Stimulated activated CD4-positive, alpha-beta T cell treated with anti-CD3 and anti-CD28 coated beads, Interleukin-15, amount 100 ng/mL, for 48 hours (primary cell): ENCODE data around the gene COL15A1.

Experiments used
- DNase-seq, 2 donors: peaks; one replicate each; pipeline ENCODE4 v3.0.0-alpha.2; 2020; ENCODE audit warnings: low read depth in 2 of 2

Gene COL15A1

GRCh38 chr9:98972716-98973115 lies 29.0 kb downstream of the COL15A1 start:
- no peak for DNase-seq

DNA sequence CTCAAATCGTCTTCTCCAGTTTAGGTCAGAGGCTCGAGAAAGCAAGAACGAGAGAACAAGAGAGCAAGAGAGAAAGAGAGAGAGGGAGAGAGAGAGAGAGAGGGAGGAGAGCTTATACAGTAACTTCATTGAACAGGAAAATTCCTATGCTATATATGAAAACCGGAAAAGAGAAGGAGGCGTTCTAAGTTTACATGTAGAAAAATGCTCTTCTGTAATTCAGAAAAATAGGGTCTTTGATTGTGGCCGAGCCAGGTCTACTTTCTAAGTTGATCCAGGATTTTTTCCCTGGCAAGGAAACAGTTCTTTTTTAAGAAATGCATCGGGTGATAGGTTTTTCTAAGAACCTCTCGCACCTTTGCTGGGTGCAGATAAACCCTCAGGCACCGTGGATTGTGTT lies 29.5 kb downstream of the COL15A1 start:
- no peak for DNase-seq

- DNase-seq, result no peak
Measured at GRCh38 chr9:98973576-98973975, 29.9 kb downstream of the COL15A1 start.

DNA sequence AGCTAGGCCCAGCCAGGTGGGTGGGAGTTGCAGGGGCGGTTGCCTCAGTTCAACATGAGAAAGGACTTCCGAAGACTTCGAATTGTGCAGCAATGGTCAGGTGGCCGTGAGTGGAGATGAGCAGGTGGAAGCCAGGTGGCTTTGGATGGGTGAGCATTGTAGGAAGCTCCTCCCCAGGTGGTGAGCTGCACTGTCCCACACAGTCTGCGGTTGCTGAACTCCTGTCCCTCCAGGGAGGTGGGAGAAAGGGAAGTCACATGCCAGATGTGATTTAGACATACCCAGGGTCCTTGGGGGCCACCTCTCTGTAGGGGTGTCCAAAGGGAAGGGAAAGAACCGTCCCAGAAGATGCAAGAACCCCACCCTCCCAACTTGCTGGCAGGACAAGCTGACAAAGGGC lies 30.4 kb downstream of the COL15A1 start:
- DNase-seq, result no peak

- no peak for DNase-seq
Measured at GRCh38 chr9:98974554-98974953, 30.8 kb downstream of the COL15A1 start.

DNA sequence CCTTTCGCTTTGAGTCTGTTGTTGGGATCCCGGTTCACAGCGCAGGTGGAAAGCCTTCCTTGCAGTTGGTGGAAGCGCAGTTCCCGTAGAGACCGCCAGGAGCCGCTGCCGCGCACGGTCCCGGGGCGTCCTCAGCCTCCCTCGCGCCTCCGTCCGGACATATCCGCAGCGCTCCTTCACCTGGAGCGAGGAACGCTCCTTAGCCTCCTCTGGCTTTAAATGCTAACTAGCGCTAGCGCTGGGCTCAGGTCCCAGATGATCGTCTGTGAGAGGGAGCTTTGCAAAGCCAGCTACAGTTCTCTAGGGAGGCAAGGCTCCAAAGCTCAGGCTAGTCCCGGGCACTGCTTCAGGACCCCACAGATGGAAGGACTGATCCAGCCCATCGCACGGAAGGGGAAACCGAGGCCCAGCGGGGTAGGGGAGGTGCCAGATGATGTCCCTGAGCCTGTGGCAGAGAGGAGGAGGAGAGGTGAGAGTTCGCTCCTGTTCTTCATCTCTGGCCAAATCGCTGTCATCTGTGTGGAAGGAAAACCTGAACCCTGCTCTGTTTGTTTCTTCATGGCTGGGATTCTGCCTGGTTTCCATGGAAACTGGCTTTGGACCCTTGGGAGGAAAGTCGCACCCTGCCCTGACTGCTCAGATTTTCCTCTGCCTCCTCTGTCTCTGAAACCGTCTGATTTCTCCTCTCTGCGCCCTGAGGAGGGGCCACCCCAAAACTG lies 31.4 kb downstream of the COL15A1 start:
- peak; percentile 58 to 76 for DNase-seq

DNA sequence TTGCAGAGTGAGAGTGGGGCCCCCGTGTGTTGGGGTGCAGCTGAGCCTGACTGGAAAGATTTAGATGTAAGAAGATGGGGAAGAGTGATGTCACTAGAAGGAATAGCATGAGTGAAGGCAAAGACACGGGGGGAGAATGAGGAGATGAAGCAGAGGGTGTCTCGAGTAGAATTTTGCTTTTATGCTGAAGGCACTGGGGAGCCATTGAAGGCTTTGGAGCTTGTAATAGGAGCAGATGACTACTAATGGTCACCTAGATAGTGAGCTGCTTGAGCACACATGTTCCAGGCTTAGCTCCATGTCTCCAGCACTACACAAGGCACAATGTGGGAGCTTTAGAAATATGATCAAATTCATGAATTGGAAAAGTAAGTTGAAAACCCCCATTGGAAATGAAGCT lies 32.1 kb downstream of the COL15A1 start:
- DNase-seq, result no peak

GRCh38 chr9:98977246-98977714 lies 33.6 kb downstream of the COL15A1 start:
- DNase-seq, result no peak

DNA sequence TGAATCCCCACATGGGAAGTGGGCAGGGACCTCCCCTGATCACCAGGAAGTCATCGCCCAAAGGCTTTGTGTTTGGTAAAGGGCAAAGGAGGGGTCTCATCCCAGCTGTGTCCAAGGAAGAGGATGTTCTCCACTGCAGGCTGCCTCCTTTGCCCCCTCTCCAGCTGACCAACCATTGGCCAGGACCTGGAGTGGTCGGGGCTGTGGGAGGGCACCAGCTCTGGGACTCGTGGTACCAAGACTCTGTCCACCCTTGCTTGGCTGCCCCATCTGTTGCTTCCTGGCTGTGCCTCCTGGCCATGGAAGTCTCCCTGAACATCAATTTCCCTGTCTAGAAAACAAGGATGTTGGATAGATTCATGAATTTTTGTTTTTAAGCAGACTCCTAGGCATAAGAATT lies 34.1 kb downstream of the COL15A1 start:
- DNase-seq, result no peak

GRCh38 chr9:98978231-98978681 lies 34.5 kb downstream of the COL15A1 start:
- DNase-seq, result no peak

- no peak for DNase-seq
Measured at GRCh38 chr9:98980291-98980690, 36.6 kb downstream of the COL15A1 start.

DNA sequence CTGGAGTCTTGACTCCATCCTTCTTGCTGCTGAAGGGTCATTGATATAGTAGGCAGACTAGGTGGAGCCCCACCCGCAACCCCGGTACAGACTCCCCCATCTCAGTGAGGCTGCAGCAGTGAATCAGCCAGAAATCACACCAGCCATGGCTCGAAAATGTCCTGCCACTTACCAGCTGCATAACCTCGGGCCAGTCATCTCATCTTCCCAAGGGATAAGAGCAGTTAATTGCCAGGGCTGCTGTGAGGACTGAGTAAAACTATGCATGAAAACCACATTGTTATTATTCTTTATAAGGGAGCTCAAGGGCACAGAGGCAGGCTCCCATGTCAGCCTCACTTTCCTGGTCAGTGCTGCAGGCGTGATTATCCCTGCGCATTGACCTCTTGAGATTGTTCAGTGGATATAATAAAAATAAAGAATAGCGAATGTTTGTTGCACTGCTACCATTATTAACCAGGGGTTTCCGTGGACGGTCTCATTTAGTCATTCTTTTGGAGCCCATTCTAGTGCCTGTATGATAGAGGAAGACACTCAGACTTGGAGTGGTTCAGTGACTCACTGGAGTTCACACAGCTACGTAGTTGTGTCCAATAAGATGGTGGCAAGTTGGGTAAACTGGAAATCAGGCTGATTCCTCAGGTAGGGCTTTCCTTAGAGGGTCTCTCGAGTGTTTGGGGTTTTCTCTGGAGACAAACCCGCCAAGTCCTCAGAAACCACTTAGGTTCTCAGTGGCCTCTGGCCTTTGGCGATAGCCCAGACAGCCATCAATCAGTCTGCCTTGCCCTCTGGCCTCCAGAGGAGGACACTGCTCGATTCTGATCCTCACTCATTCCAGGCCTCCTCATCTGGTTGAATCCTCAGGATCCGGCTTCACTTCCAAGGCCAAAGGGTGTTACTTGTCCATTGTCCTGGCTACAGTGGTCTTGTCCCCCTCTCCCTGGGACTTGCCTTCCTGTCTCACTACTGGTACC lies 39.9 kb downstream of the COL15A1 start:
- no peak for DNase-seq

DNA sequence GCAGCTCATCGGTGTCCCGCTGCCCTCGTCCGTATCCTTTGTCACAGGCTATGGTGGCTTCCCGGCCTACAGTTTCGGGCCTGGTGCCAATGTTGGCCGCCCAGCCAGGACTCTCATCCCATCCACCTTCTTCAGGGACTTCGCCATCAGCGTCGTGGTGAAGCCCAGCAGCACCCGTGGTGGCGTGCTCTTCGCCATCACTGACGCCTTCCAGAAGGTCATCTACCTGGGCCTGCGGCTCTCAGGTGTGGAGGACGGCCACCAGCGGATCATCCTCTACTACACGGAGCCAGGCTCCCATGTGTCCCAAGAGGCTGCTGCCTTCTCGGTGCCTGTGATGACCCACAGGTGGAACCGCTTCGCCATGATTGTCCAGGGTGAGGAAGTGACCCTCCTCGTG lies 41.9 kb downstream of the COL15A1 start:
- DNase-seq, result no peak

DNA sequence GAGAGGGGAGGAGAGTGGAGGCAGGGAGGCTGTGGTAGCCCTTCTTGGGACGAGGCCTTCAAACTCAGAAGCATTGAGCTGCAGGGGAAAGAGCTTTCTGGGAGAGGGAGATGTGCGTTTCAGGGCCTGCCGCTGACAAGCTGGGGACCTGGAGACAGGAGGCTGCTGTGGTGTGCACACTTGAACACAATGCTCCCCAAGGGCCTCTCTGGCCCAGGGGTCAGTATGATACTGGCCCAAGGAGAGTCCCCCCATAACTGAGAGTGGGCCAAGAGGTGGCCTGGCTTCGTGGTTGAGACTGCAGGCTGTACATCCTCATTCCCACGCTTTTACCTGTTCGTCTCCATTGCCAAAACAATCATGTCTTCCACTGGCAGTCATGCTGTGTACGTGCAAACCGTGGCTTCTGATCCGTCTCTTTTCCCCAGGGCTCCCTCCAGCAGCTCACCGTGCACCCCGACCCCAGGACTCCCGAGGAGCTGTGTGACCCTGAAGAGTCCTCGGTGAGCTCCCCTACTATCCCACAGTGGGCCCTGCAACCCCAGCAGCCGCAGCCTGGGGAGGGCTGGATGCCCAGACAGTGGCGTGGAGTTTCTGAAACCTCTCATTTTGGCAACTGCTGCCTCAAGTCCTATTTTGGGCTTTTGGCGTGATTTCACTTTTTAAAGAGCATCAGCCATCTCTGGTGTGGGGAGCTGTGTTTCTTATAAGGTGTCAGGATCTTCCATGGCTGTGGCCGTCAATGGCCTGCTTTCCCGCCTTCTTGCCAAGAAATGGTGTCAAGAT lies 43.4 kb downstream of the COL15A1 start:
- no peak for DNase-seq

GRCh38 chr9:98989036-98990000 lies 45.6 kb downstream of the COL15A1 start:
- no peak for DNase-seq

DNA sequence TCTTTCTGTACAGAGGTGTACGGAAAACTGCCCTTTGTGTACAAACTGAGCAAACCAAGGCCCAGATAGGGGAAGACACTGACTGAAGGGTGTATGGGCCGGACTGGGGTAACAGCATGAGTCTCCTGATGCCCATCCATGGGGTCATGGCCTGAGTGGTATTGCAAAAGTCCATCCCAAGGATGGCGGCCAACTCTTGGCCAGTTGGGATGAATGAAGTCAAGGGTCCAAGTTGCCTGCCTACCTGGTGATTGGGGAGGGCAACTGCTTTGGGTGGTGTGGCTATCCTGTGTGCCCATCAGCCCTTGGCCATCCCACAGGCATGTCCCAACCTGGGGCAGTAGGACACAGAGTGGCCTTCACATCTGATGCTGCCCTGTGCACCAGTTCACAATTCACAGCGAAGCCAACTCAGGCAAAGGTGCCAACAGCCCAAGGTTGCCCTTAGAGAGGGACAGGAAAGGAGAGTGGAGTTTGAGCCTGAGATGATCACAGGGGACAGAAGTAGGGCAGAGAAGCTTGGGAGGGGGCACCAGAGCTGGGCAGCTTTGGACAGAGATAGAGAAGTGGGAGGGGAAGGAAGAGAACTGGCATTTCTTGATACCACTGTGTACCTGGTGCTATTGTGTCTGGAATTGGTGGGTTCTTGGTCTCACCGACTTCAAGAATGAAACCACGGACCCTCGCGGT lies 46.6 kb downstream of the COL15A1 start:
- no peak for DNase-seq

GRCh38 chr9:98992107-98992884 lies 48.6 kb downstream of the COL15A1 start:
- DNase-seq, result no peak

DNA sequence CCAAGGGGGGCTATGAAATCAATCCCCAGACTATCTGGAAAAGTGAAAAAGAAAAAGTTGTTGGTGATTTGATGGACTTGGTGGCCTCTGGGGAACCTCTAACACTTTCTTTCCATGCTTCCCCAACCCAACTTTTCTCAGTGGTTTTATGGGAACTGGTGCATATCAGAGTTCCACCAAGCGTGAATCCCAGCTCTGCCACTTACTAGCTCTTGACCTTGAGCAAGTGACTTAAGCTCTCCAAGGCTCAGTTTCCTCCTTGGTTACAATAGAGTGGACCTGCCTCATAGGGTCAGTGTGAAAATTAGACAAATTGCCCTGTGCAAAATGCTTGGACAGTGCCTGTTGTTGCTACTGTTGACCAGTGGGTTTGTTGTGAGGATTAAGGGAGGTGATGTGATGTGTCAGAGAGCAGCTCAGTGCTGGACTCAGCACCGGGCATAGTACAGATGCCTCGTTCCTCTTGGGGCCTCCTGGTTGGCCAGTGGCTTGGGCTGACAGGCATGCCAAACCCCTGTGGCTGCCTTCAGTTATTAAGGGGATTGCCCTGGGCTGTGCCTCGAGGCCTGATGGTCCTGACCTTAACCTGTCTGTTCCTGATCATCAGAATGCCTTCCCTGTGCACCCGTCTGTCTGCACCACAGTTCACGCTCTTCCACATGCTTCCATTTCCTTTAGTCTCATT lies 49.3 kb downstream of the COL15A1 start:
- DNase-seq, result no peak

DNA sequence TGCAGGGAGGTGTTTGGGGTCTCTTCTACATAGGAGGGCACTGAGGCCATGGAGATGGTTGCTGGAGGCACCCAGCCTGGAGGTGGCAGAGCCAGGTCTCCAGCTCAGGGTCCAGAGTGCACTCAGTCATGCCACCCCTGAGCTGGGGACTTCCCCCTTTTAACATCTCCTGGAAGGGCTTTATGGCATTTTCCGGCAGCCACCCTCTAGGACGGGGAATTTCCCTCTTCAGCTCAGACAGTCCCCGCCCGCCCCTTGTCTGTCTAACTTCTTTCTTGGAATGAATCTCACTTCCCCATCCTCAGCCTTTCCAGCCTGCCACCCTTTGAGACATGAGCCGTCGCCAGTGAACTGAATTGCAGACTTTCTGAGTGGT lies 49.9 kb downstream of the COL15A1 start:
- peak; percentile 17 to 44 for DNase-seq
